ENCODE data around the gene CCDC120. TPM values are rescaled to one million over a fixed set of nuclear protein-coding genes. Genes with fewer than 3 reads are reported as not detected.

CCDC120 gene
- polyA plus RNA-seq (ENCODE audit: insufficient read length in 10 of 10): 1 to 10 TPM; 3.2 to 5.3 (median 3.8) TPM
- long read RNA-seq, donor 1, partial matches to known transcripts: 0 of 2 reads
- long read RNA-seq, donor 1, other reads (novel, unspliced or antisense): 0 of 2 reads
- long read RNA-seq, donor 2, partial matches to known transcripts: 0 of 2 reads
- long read RNA-seq, donor 2, other reads (novel, unspliced or antisense): 0 of 2 reads
- long read RNA-seq, donor 3: 0 reads
- long read RNA-seq, donor 4, partial matches to known transcripts: 0 of 2 reads
- long read RNA-seq, donor 4, other reads (novel, unspliced or antisense): 0 of 2 reads
- long read RNA-seq, donor 5, partial matches to known transcripts: 0 of 3 reads
- long read RNA-seq, donor 5, other reads (novel, unspliced or antisense): 0 of 3 reads
- long read RNA-seq, donor 6, partial matches to known transcripts: 0 of 1 reads
- long read RNA-seq, donor 6, other reads (novel, unspliced or antisense): 0 of 1 reads
- long read RNA-seq, donor 7, partial matches to known transcripts: 0 of 1 reads
- long read RNA-seq, donor 7, other reads (novel, unspliced or antisense): 0 of 1 reads
- long read RNA-seq, donor 8, partial matches to known transcripts: 0 of 2 reads
- long read RNA-seq, donor 8, other reads (novel, unspliced or antisense): 0 of 2 reads
- long read RNA-seq, donor 9: 0 reads

GRCh38 chrX:49058794-49059193 lies at the start of gene CCDC120:
Gene CCDC120 (plus strand): TSS chrX:49058999. CDS start chrX:49062042, 3,043 bp downstream.
- DNase-seq: no peak

- DNase-seq: no peak
Measured at GRCh38 chrX:49019050-49019449, 39.7 kb upstream of the CCDC120 start.

- no peak for DNase-seq
Measured at GRCh38 chrX:49019599-49020249, 39.1 kb upstream of the CCDC120 start.

GRCh38 chrX:49029876-49030275 lies 28.9 kb upstream of the CCDC120 start:
- DNase-seq: no peak

GRCh38 chrX:49030283-49030682 lies 28.5 kb upstream of the CCDC120 start:
- no peak for DNase-seq

- DNase-seq: no peak
Measured at GRCh38 chrX:49037883-49038475, 20.8 kb upstream of the CCDC120 start.

- DNase-seq: peak; percentile 48 to 88 (median 75)
Measured at GRCh38 chrX:49039598-49040375, 19.0 kb upstream of the CCDC120 start.

- no peak for DNase-seq
Measured at GRCh38 chrX:49040376-49040955, 18.3 kb upstream of the CCDC120 start.

GRCh38 chrX:49041744-49042580 lies 16.8 kb upstream of the CCDC120 start:
- peak; percentile 20 to 55 (median 55) for DNase-seq

- DNase-seq: peak in 1 of 3 donors; percentile 22
Measured at GRCh38 chrX:49042581-49043219, 16.1 kb upstream of the CCDC120 start.

GRCh38 chrX:49043220-49043986 lies 15.4 kb upstream of the CCDC120 start, which contains the start of gene TFE3:
Gene TFE3 (minus strand): TSS chrX:49043357. CDS start chrX:49043226, 131 bp downstream.
- DNase-seq: peak; percentile 97 to 98 (median 98)

GRCh38 chrX:49043987-49044281 lies 14.9 kb upstream of the CCDC120 start:
- no peak for DNase-seq

GRCh38 chrX:49053223-49054072 lies 5.4 kb upstream of the CCDC120 start:
- peak in 2 of 3 donors; percentile 74 to 83 for DNase-seq

- DNase-seq: no peak
Measured at GRCh38 chrX:49054073-49054762, 4.6 kb upstream of the CCDC120 start.

- no peak for DNase-seq
Measured at GRCh38 chrX:49059201-49059600, 402 bp downstream of the CCDC120 start.

GRCh38 chrX:49059681-49060085 lies 884 bp downstream of the CCDC120 start:
- DNase-seq: no peak

- DNase-seq: no peak
Measured at GRCh38 chrX:49060914-49061313, 2.1 kb downstream of the CCDC120 start.

Measured in muscle of back (tissue), 13 donors.